B cell (primary cell): ENCODE measurements around the gene WDR64. TPM values are rescaled to one million over a fixed set of nuclear protein-coding genes. Genes with fewer than 3 reads are reported as not detected.

ENCODE experiments used
- ATAC-seq: fragments of 200-7000 bp; cut with Tn5 transposase; one replicate; pipeline ENCODE4 v1.10.0; 2021; ENCODE audit warnings: low read depth, mild to moderate bottlenecking, moderate number of reproducible peaks, moderate library complexity
- CTCF ChIA-PET: fragments of 350-600 bp; sonication (Branson Sonifier 250); formaldehyde crosslinking; loops from one replicate; lab custom pipeline; 2021; ENCODE audit warnings: antibody characterized with exemption, inconsistent platforms; lab: Charles Lee
- POLR2A ChIA-PET: fragments of 350-600 bp; sonication (Branson Sonifier 250); formaldehyde crosslinking; loops from one replicate; lab custom pipeline; 2021; ENCODE audit warnings: antibody characterized with exemption; lab: Charles Lee
- DNase-seq: peaks from one replicate; pipeline ENCODE4 v3.0.0; 2013
- H2AFZ ChIP-seq: 2 replicates; pipeline ENCODE4 v1.6.1; 2012; ENCODE audit warnings: mild to moderate bottlenecking, low read depth, low read length; ENCODE audit not compliant: insufficient read depth, poor library complexity, severe bottlenecking
- H3K27ac ChIP-seq, 2 donors: 1 replicate in 1 of 2; 2 replicates in 1 of 2; pipeline ENCODE4 v1.5.1; 2012 to 2013; ENCODE audit warnings: low read length in 2 of 2, mild to moderate bottlenecking in 2 of 2, moderate library complexity in 1 of 2
- H3K27me3 ChIP-seq, 4 experiments: fragments of 200-600 bp in 1 of 4; sonication (generic) in 1 of 4; replicated peaks in 1 of 4; 1 replicate in 2 of 4; 2 replicates in 2 of 4; pipeline versions ENCODE4 v1.6.1 to v1.7.0; 2013 to 2016; ENCODE audit warnings: low read length in 3 of 4, mild to moderate bottlenecking in 2 of 4, mixed read lengths in 1 of 4, moderate library complexity in 1 of 4; ENCODE audit not compliant: insufficient read depth in 4 of 4, control insufficient read depth in 3 of 4; ENCODE audit errors: control extremely low read depth in 1 of 4
- H3K36me3 ChIP-seq, 2 experiments: replicated peaks in 1 of 2; 1 replicate in 1 of 2; 2 replicates in 1 of 2; pipeline versions ENCODE4 v1.6.1 to v1.7.1; 2013; ENCODE audit warnings: low read length in 1 of 2; ENCODE audit not compliant: insufficient read depth in 2 of 2, control insufficient read depth in 1 of 2; ENCODE audit errors: control extremely low read depth in 1 of 2, extremely low read depth in 1 of 2
- H3K4me1 ChIP-seq, 2 donors: fragments of 200-600 bp in 1 of 2; sonication (generic) in 1 of 2; 1 replicate in 1 of 2; 2 replicates in 1 of 2; pipeline versions ENCODE4 v1.5.1 to v1.6.1; 2013 to 2017; ENCODE audit warnings: low read length in 2 of 2; ENCODE audit not compliant: control insufficient read depth in 2 of 2, insufficient read depth in 2 of 2
- H3K4me2 ChIP-seq: replicated peaks from 2 replicates; pipeline ENCODE3; 2012; ENCODE audit warnings: mild to moderate bottlenecking, low read depth, low read length; ENCODE audit not compliant: poor library complexity, severe bottlenecking
- H3K4me3 ChIP-seq, 5 experiments: fragments of 200-600 bp in 1 of 5; sonication (generic) in 1 of 5; 1 replicate in 3 of 5; 2 replicates in 2 of 5; pipeline versions ENCODE4 v1.5.1 to v1.7.0; 2011 to 2016; ENCODE audit warnings: low read length in 4 of 5, mild to moderate bottlenecking in 4 of 5, low read depth in 2 of 5, control low read depth in 1 of 5, moderate library complexity in 1 of 5; ENCODE audit not compliant: insufficient read depth in 1 of 5; ENCODE audit errors: control extremely low read depth in 1 of 5, extremely low read depth in 1 of 5
- H3K79me2 ChIP-seq: fragments of 200-600 bp; sonication (generic); one replicate; pipeline ENCODE4 v1.6.0; 2016; ENCODE audit warnings: low read length; ENCODE audit not compliant: control insufficient read depth, insufficient read depth
- H3K9ac ChIP-seq: fragments of 200-600 bp; sonication (generic); 2 replicates; pipeline ENCODE4 v1.6.1; 2017; ENCODE audit warnings: mild to moderate bottlenecking, low read length, moderate library complexity
- H3K9me3 ChIP-seq, 3 donors: one replicate each; pipeline versions ENCODE4 v1.6.1 to v1.7.1; 2013; ENCODE audit warnings: low read length in 2 of 3; ENCODE audit not compliant: control insufficient read depth in 2 of 3, insufficient read depth in 1 of 3; ENCODE audit errors: control extremely low read depth in 1 of 3
- H4K20me1 ChIP-seq: 2 replicates; pipeline ENCODE4 v1.6.0; 2012; ENCODE audit warnings: mild to moderate bottlenecking, low read length; ENCODE audit not compliant: insufficient read depth, control insufficient read depth, poor library complexity, severe bottlenecking
- H3K27ac Mint-ChIP-seq: one replicate; pipeline ENCODE4 v1.8.0; 2021; ENCODE audit warnings: mixed read lengths
- H3K27me3 Mint-ChIP-seq: one replicate; pipeline ENCODE4 v1.8.0; 2021; ENCODE audit warnings: mixed read lengths
- H3K4me1 Mint-ChIP-seq: one replicate; pipeline ENCODE4 v1.8.0; 2021; ENCODE audit warnings: mixed read lengths
- H3K4me3 Mint-ChIP-seq: one replicate; pipeline ENCODE4 v1.8.0; 2021; ENCODE audit warnings: mixed read lengths
- H3K9me3 Mint-ChIP-seq: one replicate; pipeline ENCODE4 v1.8.0; 2022; ENCODE audit warnings: mixed read lengths; ENCODE audit not compliant: insufficient read depth
- EZH2 ChIP-seq: IDR thresholded peaks from 2 replicates; pipeline ENCODE4 v1.6.1; 2012; ENCODE audit warnings: borderline replicate concordance, low read depth, mild to moderate bottlenecking, moderate library complexity, low read length; ENCODE audit not compliant: insufficient read depth, poor library complexity, severe bottlenecking
- WGBS: methylation state at CpG from one replicate; pipeline ENCODE4 v1.1.5; 2013; ENCODE audit warnings: missing lambda C conversion rate; ENCODE audit not compliant: insufficient coverage; 5-methylcytosine and 5-hydroxymethylcytosine counted together
- intact Hi-C: fragments of 100-400 bp; cut with micrococcal nuclease; formaldehyde crosslinking; loops from one replicate; pipeline ENCODE4 v1.10.0; 2022
- polyA plus RNA-seq: library from polyadenylated mRNA; depleted of rRNA; stranded (reverse); fragments of >200 nt; gene quantifications from 2 replicates; pipeline ENCODE4 v1.2.3, GENCODE V29; 2012
- total RNA-seq, 2 donors: library from RNA; stranded (reverse); fragments of 120-200 nt in 1 of 2; gene quantifications; 1 replicate in 1 of 2; 2 replicates in 1 of 2; pipeline versions ENCODE4 v1.2.3 to v1.2.4, GENCODE V29; 2013 to 2022
- TF ChIP-seq, protein P1 (sequence below): fragments of 200-600 bp; IDR thresholded peaks from one replicate; pipeline ENCODE4 v1.8.0; 2022; ENCODE audit warnings: antibody characterized with exemption, mild to moderate bottlenecking

Gene WDR64
- total and polyA plus RNA-seq, 2 donors (not counting 1 experiment from before 2014, with no cell fraction given): 0.13 TPM; not detected in 1

- no peaks in the 10 kb centered on the region for H3K36me3 ChIP-seq
- Mint-ChIP-seq H3K4me3 (no peak overlapping the region), H3K4me1 (no peaks in the 10 kb centered on the region), H3K9me3 (no peaks in the 10 kb centered on the region), H3K27me3 (peaks cover 34% of the 10 kb centered on the region), H3K27ac (no peak overlapping the region)
- H3K79me2 ChIP-seq: no peaks in the 10 kb centered on the region
- no peak overlapping the region for H3K9ac ChIP-seq
- CTCF ChIA-PET: no interaction called here
- no peaks in the 10 kb centered on the region for H4K20me1 ChIP-seq
- intact Hi-C loops: no loop called here
- peaks cover 0 to 9% (median 0%) of the 10 kb centered on the region in 4 experiments for H3K27me3 ChIP-seq
- DNase-seq: no peak
- ATAC-seq: no peak
- TF ChIP-seq, protein P1, sequence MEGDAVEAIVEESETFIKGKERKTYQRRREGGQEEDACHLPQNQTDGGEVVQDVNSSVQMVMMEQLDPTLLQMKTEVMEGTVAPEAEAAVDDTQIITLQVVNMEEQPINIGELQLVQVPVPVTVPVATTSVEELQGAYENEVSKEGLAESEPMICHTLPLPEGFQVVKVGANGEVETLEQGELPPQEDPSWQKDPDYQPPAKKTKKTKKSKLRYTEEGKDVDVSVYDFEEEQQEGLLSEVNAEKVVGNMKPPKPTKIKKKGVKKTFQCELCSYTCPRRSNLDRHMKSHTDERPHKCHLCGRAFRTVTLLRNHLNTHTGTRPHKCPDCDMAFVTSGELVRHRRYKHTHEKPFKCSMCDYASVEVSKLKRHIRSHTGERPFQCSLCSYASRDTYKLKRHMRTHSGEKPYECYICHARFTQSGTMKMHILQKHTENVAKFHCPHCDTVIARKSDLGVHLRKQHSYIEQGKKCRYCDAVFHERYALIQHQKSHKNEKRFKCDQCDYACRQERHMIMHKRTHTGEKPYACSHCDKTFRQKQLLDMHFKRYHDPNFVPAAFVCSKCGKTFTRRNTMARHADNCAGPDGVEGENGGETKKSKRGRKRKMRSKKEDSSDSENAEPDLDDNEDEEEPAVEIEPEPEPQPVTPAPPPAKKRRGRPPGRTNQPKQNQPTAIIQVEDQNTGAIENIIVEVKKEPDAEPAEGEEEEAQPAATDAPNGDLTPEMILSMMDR: no peak
- no peak for TF ChIP-seq EZH2
- WGBS: 83% methylated on average over 2 of the region's 3 CpGs
- no peak overlapping the region for H3K27ac ChIP-seq
- H3K4me2 ChIP-seq: no peak overlapping the region
- H3K9me3 ChIP-seq: no peaks in the 10 kb centered on the region
- H3K4me1 ChIP-seq: no peaks in the 10 kb centered on the region
- POLR2A ChIA-PET: no interaction called here
- no peak overlapping the region for H2AFZ ChIP-seq
- H3K4me3 ChIP-seq: no peak overlapping the region
These were observed 68.9 kb downstream of the WDR64 start for GRCh38 chr1:241721011-241721410.

GRCh38 chr1:241722947-241723346 lies 70.9 kb downstream of the WDR64 start:
- H3K9ac ChIP-seq: no peak overlapping the region
- H3K4me3 Mint-ChIP-seq: no peak overlapping the region
- WGBS: 90% methylated on average over 2 of the region's 4 CpGs
- no peaks in the 10 kb centered on the region for H3K36me3 ChIP-seq
- no peak overlapping the region for H3K27ac ChIP-seq
- H2AFZ ChIP-seq: no peak overlapping the region
- ATAC-seq (no peak), DNase-seq (no peak)
- no peaks in the 10 kb centered on the region for H3K4me1 Mint-ChIP-seq
- no peak overlapping the region for H3K27ac Mint-ChIP-seq
- no peak overlapping the region for H3K4me3 ChIP-seq
- CTCF ChIA-PET: no interaction called here
- H3K79me2 ChIP-seq: no peaks in the 10 kb centered on the region
- no peaks in the 10 kb centered on the region for H4K20me1 ChIP-seq
- no peaks in the 10 kb centered on the region for H3K9me3 ChIP-seq
- H3K27me3 Mint-ChIP-seq: peaks cover 31% of the 10 kb centered on the region
- TF ChIP-seq EZH2: no peak
- TF ChIP-seq, protein P1: no peak
- H3K4me1 ChIP-seq: no peaks in the 10 kb centered on the region
- H3K9me3 Mint-ChIP-seq: no peaks in the 10 kb centered on the region
- no peak overlapping the region for H3K4me2 ChIP-seq
- POLR2A ChIA-PET: no interaction called here
- intact Hi-C loops: no loop called here
- peaks cover 0 to 9% (median 0%) of the 10 kb centered on the region in 4 experiments for H3K27me3 ChIP-seq
